ENCODE measurements around the gene SYT2. TPM values are rescaled to one million over a fixed set of nuclear protein-coding genes. Genes with fewer than 3 reads are reported as not detected.
"Not testable (repeated sequence)": the region's sequence is repeated elsewhere in the genome, so short reads cannot be mapped to it uniquely, and the experiment has no call there.

Gene SYT2
- 1.1 TPM for total RNA-seq

DNA sequence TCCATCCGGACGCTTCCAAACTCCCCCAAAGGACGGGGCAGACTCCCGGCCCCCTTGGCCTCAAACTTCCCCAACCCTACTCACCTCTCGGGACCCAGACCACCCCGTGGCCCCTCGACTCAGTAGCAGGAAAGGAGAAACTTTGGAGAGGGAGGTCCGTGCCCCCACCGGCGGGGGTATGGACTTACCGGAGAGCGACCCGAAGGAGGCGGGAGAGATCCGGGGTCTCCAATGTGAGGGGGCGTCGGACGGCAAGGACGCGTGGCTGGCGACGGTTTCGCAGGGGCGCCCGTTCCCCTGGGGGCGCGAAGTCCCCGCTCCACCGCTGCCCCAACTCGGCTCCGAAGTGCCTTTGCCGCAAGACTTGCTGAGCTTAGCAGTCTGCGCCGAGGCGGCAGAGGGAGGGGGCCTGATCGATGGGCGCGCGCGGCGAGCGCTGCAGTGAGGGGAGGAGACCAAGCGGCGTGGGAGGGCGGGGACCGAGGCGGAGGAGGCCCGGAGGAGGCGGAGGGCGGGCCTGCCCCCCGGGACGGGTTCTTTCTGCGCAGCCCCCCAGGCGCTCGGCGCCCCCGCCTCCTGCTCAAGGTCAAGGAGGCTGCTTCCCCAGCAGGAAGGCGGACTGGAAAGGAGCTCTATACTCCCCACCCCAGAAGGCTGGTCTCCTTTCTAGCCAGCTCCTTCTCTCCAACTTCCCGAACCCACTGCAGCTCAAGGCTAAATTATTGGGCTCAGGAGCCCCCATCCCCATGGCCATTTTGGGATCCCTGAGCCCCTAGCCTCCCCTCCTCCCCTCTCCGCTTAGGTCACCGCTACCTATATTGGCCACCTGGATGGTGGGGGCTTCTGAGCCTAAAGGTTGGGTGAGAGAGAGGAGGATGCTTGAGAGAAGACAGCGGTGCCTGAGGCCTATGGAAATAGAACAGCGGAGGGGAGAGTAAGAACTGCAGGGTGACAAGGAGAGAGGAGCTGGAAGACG, at the start of gene SYT2:
Gene SYT2 (minus strand): TSS at position 385 of the 976 bp plus-strand sequence. CDS start 104,682 bp downstream, outside the sequence.
- DNase-seq: no peak

DNA sequence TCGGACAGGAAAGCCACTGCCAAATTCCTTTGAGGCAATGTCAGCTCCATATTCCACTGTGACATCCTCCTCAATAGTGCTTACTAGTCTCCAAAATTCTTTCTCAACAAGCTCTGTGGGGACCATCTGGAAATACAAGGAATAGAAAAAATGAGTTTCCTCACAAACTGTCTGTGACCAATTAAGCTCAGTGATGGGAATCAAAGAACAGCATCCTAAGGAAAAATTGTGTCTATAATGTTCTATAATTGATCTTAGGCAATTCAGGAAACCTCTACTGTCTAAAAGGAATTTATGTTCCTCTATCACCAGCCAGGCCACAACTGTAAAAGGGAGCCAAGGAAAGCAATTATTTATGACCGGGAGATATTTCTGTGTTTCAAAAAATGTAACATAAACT, 46.1 kb upstream of the SYT2 start:
- DNase-seq: no peak

DNA sequence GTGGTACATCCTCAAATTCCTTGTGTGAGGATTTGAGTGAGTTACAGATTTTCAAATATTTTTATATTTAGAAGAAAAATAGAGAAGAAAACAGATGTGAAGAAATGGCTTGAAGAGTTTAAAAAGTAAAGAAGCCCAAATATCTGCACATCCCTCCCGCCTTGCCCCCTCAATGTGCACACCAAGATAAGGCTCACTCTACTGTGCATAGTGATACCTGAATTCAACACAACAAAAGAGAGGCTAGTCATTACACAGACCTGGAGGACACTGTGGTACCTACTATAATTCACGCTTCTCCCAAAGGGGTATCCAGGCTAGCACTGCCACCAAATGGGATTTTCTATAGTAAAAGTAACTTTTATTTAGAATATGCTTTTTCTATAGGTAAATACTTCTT, 44.0 kb upstream of the SYT2 start:
- no peak for DNase-seq

DNA sequence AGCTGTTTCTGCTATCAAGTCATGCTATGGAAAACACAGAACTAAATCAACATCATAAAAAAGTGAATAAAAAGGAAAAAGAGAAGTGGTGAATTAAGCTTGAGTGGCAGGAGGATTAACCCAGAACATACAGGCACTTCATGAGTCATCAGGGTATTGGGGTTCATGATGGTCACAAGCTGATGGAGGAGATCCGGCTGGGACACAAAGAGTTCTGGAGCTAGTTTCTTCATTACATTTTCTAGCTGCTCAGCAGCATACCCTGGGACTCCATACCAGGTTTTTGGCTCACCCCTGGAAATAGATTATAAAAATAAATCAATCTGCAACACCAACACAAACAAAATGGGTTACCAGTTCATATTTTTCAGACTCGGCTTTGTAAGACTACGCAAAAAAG, 42.5 kb upstream of the SYT2 start:
- DNase-seq: no peak

DNA sequence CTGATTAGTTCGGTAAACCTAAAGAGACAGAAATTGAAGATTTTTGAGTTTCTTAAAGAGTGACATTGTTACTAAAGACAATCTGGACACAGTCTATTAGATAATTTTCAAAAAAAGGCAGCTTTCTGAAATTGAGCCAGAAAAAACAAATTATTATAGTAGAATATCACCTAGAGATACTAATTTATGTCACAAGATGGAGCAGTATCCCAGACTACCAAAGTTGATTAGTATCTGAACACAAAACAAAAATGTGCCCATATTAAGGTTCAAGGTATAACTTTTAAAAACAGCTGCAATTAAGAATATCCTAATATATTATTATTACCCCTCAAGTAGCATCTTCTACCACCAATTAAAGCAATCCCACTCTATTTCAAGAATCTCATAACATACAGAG, 40.5 kb upstream of the SYT2 start:
- DNase-seq: no peak

DNA sequence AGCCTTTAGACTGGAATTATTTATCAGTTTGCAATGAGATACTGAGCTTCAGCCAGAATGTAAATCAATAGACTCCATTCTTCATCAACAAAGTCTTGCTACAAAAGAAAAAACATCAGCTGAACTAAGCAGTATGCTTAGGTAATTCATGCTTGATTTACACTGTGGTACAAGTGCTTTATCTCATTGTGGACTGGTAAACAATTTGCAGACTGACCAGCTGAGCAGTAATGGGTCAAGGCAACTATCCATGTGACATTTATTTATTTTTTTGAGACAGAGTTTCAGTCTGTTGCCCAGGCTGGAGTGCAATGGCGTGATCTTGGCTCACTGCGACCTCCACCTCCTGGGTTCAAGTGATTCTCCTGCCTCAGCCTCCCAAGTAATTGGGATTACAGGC, 39.8 kb upstream of the SYT2 start:
- DNase-seq: no peak

DNA sequence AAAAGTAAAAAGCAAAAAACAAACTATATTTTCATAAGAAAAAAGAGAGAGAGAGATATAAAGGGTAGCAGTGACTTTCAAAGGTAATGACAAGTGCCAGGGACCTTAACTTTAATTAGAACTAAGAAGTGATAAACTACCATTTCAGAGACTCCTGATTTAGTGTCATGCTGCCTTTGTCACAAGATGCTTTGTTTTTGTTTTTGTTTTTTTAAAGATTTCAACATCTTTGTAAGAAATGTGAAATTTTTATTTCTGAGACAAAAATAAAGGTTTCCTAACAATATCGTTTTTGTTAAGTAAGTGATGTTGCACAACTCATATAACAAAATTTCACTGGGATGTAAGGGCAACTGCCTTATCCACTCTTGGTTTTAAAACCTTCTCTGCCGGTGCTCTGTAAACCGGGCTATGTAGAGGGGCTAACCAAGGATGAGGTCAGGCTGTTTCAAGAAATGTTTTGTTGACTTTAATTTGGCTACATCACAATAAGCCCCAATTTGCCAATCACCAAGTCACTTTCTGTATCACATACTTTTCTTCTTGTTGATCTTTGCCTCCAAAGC, 35.2 kb upstream of the SYT2 start:
- no peak for DNase-seq

DNA sequence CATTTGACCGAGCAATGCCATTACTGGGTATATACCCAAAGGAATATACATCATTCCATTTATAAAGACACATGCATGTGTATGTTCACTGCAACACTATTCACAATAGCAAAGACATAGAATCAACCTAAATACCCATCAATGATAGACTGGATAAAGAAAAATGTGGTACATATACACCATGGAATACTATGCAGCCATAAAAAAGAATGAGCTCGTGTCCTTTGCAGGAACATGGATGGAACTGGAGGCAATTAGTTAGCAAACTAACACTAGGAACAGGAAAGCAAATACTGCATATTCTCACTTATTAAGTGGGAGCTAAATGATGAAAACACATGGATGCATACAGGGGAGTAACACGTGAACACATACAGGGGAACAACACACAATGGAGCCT, 34.5 kb upstream of the SYT2 start:
- not testable (repeated sequence) for DNase-seq

DNA sequence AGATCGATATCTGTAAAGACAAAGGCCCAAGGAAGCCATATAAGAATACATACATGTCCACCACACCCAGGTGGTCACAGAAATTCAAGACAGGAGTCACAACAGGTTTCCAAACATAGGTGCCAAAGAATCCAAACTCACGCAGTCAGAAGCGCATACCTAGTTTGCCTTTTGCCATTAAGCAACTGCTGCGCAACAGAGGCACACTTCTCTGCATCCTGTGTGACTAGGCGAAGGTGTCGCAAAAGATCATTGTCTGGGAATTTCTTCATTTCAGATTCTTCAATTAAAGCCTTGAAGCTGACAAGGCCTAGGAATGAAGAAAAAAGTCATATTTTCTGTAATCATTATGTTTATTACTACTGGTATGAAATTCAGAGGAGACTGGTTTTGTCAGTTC, 32.2 kb upstream of the SYT2 start:
- DNase-seq: no peak

DNA sequence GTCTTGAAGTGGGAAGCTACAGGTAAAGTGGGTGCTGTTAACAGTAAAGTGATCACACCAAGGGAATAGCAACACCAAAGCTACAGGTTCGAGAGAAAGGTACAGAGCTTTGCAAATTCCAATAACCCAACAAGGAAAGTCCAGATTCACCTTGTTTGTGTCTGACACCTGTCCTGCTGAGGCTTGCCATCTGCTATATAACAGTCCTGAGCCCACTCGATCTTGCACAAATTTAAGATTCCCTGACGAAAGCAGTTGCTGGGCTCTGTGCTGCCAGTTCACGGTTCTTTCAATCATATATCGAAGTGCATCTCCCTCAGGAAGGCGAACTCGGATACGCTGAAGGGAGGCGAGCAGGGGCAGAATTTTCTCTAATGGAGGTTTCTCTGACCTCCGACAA, 23.0 kb upstream of the SYT2 start:
- no peak for DNase-seq

DNA sequence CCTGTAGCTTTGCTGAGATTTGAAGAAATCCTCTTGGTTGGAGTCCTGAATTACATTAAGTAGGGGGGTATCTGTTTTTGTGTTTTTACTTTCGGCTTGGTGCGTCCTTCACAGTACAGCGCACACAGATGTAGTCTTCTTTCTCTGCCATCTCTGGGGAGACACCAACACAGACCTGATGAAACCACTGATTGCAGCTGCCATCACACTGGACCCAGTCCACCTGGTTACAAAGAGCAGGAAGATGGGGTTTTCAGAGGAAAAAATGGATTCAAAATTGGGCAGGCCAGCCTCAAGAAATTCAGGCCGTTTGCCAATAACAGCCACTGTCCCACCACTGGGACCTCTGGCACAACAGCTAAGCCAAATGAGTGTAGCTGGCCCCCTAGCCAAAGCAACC, 18.7 kb upstream of the SYT2 start:
- no peak for DNase-seq

DNA sequence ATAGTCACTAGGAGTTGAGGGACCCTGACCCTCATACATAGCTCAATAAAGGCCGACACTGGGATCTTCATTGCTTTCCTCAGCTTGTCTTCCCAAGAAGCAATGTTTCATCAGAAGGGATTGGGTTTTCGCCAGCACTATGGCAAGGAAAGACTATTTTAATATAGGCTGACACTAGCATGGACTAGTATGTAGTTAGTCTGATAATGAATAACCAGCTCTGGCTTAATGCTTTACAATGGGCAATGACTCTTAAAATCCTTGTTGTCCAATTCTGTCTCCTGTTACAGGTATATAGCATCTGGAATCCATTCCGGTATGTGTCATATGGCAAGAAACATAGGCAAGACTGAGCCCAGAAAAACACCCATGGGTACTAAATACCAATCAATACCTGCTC, 15.3 kb upstream of the SYT2 start:
- DNase-seq: no peak

DNA sequence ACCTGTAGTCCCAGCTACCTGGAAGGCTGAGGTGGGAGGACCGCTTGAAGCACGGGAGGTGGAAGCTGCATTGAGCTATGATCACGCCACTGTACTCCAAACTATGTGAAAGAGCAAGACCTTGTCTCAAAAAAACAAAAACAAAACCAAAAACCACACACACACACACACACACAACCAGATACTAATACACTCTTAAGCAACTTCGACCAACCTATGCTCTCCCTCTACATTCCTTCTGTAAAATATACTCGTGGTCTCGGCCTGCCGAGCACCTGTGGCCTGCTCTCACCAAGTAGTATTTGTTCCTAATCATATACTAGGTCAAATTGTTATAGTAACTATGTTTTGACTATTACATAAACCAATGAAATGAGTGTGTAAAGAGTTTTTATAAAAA, 13.5 kb upstream of the SYT2 start:
- no peak for DNase-seq

DNA sequence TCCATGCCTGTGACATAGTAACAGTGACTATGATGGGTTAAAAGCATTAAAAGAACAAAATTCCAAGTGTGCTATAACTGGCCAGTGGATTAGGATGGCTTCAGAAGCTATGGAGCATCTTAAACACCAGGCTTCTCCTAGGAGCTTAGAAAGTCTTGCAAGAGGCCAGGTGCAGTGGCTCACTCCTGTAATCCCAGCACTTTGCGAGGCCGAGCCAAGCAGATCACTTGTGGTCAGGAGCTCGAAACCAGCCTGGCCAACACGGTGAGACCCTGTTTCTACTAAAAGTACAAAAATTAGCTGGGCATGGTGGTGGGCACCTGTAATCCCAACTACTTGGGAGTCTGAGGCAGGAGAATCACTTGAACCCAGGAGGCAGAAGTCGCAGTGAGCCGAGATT, 12.8 kb upstream of the SYT2 start:
- DNase-seq: not testable (repeated sequence)

DNA sequence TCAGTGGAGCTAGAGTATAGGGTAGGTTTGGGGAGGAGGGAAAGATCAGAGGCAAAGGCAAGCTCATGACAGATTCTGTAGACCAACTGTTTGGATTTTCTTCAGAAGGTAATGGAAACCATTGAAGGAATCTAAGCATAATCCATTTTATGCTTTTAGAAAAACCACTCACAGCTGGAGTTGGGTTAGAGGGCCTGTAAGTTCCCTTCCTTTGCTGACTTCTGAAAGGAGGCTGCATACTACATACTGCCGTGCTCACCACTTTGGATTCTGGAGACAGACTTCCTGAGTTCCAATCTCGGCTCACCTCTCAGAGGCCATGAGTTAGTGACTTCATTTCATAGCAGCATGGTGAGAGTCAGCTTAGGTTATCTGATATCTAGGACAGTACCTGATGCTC, 6.4 kb upstream of the SYT2 start:
- DNase-seq: no peak

DNA sequence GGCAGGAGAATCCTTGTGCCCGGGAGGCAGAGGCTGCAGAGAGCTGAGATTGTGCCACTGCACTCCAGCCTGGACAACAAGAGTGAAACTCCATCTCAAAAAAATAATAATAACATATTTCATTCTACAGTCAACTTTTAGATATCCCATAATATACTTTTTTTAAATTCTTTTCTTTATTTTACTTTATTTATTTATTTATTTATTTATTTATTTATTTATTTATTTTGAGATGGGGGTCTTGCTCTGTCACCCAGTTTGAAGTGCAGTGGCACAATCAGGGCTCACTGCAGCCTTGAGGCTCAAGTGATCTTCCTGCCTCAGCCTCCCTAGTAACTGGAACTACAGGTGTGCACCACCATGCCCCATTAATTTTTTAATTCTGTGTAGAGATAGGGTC, 3.9 kb upstream of the SYT2 start:
- not testable (repeated sequence) for DNase-seq

DNA sequence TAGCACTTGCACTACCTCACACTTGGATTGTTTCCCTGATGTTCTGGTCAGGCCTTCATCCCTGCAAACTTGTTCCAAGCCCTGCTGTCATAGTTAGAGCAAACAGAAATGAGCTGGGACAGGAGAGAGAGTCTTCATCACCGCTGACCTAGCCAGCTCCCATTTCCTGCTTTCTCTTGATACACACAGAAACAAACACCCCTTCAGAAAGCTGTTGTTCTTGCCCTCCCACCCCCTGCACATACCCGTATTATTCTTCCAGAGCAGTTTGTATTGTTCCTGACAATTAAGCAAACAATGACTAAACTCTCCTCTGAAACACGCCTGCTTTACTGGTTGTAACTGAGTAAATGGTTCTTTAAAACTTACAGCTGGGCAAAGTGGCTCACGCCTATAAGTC, 2.9 kb upstream of the SYT2 start:
- DNase-seq: no peak

DNA sequence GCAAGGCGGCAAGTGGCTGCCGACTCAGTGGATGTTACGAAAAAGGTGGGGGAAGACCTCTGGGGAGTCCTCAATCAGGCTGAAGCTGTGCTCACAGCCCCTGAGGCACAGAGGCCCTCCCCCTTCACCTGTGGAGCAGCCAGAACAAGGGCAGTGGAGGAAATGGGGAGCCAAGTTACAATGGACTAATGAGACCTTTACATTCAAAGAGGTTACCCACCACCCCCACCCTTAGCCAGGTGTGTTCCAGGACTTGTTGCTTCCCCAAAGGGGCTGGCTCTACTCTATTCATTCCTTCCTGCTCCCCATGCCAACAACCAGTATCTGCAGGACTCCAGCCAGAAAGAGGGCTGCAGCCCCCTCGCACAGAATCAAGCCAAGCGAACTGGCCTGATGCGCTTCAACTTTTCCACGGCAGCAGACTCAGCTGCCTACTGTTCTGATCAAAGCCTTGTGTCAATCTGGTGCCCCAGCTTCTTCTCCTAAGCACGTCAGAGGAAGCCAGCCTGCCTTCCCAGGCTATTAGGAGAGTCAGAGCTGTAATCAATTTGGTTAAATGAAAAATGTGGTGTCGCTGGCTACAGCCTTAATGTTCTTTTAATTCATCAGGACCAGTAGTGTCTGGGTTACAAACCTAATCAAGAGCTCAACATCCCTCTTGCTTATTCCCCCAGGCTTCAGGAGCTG, 1.8 kb upstream of the SYT2 start:
- DNase-seq: no peak

DNA sequence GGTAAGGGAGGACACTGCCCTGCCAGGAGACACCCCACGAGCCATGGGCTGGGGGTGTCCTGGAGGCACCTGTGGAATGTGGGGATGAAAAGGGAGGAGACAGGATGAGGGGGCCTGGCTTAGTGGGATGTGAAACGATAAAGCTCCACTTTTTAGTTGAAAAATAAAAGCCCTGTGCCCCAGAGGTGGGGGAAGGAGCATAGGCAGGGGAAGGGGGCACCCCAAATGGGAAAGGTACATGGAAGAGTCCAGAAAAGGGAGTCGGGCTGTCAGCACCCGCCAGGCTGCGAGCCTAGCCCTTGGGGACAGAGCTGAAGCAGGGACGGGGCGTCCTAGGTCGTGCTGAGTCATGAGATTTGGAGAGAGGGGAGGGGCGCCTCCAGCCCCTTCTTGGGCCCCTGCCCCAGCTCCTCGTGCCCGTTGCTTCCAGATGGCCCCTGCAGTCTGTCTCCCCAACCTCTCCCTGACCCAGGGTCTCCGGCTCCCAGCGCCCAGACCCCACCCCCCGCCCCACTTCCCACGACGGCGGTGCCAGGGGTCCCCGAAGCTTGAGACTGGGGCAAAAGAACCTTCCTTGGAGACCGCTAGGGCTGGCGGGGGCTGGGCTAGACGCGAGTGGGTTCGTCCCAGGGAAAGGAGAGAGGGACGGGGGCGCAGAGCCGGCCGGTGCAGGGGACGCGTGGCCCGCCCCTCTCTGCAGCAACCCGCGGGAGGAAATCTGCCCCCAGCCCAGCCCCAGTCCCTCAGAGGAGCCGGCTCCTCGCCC, 795 bp downstream of the SYT2 start:
- no peak for DNase-seq

DNA sequence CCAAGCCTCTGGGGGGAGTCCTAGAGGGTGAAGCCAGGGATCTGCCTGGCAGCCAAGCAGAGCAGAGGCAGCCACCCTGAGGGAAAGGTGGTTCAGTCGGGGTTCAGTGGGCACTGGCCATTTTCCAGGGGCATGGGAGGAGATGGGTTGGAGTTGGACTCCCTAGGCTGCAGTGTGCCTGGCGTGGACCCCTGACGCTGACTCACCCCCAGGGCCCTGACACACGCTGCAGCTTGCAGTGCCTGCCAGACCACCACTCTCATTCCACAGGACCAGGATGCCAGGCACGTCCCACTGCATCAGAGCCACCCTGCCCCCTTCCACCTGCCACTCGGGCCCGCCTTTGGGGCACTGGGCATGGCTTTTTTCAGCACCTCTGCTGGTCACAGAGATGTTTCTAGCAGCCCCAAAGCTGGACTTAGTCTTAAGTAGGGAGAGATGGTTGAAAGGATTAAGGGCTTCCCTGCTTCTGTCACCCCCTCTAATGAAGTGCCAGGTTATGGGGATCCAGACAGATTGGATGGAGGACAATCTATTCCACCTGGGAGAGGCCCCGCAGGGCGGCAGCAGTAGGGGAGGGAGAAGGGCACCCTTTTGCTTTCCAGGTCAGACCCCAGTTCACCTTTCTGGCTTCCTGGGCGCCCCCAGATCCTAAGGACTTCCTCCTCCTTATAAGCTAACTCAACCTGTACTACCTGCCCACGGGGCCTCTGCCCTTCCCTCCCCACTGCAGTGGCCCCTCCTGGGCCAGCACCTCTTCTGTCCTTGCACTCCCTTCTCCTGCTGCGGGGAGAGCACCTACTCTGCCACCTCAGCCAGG, 1.6 kb downstream of the SYT2 start:
- no peak for DNase-seq

DNA sequence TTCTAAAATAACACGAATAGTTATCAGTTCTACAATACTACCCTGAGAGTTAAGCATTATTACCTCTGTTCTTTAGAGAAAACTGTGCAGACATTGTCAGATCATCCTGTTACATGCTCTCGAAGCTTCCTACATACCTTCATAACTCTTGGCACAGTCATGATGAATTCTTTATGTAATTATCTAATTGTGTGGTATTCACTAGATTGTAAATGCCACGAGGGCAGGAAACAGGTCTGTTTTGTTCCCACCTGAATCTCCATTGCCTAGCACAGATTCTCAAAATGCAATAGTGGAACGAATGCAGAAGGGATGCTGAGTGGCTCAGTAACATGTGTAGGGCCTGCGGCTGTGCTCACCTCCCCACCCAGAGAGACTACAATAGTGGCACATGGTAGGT, 3.4 kb downstream of the SYT2 start:
- DNase-seq: no peak

DNA sequence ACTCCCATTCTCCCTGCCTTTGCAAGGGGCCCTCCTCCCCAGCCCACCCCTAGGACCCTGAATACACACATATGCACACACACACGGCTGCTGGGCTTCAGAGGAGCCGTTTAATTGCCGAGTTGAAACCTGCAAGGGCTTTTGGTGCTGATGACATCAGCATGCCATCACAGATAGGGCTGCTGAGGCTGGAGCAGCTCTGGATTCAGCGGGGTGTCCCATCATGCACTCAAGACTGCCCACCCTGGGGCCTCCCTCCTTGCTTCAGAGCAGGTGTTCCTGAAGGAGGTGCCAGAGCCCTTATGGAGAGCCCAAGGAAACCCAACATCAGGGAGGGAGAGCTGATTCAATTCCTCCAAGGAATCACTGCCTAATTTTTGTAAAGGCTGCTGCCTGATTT, 5.7 kb downstream of the SYT2 start:
- DNase-seq: no peak
